ENCODE data around the gene SNX32.
A peak's percentile ranks its signal among the peaks of the same experiment; 100 is the strongest.
"Not testable (repeated sequence)": the region's sequence is repeated elsewhere in the genome, so short reads cannot be mapped to it uniquely, and the experiment has no call there.

Gene SNX32

DNA sequence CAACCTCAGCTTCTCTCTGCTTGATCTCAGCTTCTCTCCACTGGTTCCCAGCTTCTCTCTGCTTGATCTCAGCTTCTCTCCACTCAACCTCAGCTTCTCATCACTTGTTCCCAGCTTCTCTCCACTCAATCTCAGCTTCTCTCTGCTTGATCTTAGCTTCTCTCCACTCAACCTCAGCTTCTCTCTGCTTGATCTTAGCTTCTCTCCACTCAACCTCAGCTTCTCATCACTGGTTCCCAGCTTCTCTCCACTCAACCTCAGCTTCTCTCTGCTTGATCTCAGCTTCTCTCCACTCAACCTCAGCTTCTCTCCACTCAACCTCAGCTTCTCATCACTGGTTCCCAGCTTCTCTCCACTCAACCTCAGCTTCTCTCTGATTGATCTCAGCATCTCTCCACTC is 1.5 kb upstream of the SNX32 start:
- peaks cover 11% of the 10 kb centered on the region for H3K27me3 ChIP-seq (ENCODE audit: control insufficient read depth, insufficient read depth, low read length, poor library complexity, severe bottlenecking)
- not testable (repeated sequence) for H3K36me3 ChIP-seq (ENCODE audit: control insufficient read depth, insufficient read depth, low read length); H3K4me3 ChIP-seq (ENCODE audit: insufficient read depth, low read depth, low read length); H3K4me1 ChIP-seq (ENCODE audit: control insufficient read depth, insufficient read depth, low read length); H3K9me3 ChIP-seq (ENCODE audit: control insufficient read depth, low read length); H3K27ac ChIP-seq (ENCODE audit: insufficient read depth, low read depth, low read length, poor library complexity, severe bottlenecking)

DNA sequence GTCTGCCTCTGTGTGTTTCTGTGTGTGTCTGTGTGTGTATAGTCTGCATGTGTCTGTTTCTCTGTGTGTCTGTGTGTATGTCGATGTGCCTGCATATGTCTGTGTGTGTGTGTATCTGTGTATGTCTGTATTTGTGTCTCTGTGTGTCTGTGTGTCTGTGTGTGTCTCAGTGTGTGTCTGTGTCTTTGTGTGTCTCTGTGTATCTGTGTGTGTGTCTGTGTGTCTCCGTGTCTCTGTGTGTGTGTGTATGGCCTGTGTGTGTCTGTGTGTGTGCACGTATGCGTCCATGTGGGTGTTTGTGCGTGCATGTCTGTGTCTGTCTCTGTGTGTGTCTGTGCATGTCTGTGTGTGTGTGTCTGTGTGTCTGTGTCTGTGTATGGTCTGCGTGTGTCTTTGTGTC is 439 bp downstream of the SNX32 start:
- no peaks in the 10 kb centered on the region for H3K36me3 ChIP-seq (ENCODE audit: control insufficient read depth, insufficient read depth, low read length)
- peak overlapping the region; percentile 64 for H3K4me3 ChIP-seq (ENCODE audit: insufficient read depth, low read depth, low read length)
- H3K4me1 ChIP-seq (ENCODE audit: control insufficient read depth, insufficient read depth, low read length) = peaks cover 9% of the 10 kb centered on the region
- H3K27me3 ChIP-seq (ENCODE audit: control insufficient read depth, insufficient read depth, low read length, poor library complexity, severe bottlenecking) = peaks cover 11% of the 10 kb centered on the region
- WGBS, 2 experiments = 66 to 67% methylated on average over 6 of the region's 6 CpGs
- H3K9me3 ChIP-seq (ENCODE audit: control insufficient read depth, low read length) = no peaks in the 10 kb centered on the region
- H3K27ac ChIP-seq (ENCODE audit: insufficient read depth, low read depth, low read length, poor library complexity, severe bottlenecking) = no peak overlapping the region

DNA sequence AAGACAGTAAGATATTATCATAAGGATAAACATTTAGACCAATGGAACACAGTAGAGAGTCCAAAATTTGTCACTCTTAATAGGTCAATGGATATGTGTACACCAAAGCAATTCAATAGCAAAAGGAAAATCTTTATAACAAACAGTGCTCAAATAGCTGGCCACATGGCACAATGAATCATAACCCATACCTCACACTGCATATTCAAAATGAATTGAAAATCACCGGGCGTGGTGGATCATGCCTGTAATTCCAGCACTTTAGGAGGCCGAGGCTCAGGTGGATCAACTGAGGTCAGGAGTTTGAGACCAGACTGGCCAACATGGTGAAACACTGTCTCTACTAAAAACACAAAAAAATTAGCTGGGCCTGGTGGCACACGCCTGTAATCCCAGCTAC is 8.4 kb downstream of the SNX32 start:
- Histone ChIP-seq H3K4me1 (ENCODE audit: control insufficient read depth, insufficient read depth, low read length) (no peaks in the 10 kb centered on the region), H3K27me3 (ENCODE audit: control insufficient read depth, insufficient read depth, low read length, poor library complexity, severe bottlenecking) (no peaks in the 10 kb centered on the region), H3K27ac (ENCODE audit: insufficient read depth, low read depth, low read length, poor library complexity, severe bottlenecking) (no peak overlapping the region), H3K36me3 (ENCODE audit: control insufficient read depth, insufficient read depth, low read length) (no peaks in the 10 kb centered on the region), H3K9me3 (ENCODE audit: control insufficient read depth, low read length) (no peaks in the 10 kb centered on the region), H3K4me3 (ENCODE audit: insufficient read depth, low read depth, low read length) (no peak overlapping the region)
- 90 to 95% methylated on average over 4 of the region's 4 CpGs for WGBS, 2 experiments

DNA sequence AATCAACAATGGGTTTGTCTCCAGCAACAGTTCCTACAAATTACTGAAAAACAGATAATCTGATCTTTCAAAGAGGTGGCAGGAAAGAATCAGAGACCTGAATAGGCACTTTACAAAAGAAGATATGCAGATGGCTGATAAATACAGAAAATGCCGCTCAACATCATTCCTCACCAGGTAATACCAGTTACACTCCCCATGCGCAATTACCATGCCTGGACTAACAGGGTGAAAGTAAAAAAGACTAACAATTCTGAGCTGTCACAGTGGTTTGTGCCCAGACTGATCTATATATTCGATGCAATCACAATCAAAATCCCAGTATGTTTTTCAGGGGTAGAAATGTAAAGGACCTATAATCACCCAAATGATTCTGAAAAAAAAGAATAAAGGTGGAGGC is 10.0 kb downstream of the SNX32 start:
- no peak overlapping the region for H3K27ac ChIP-seq (ENCODE audit: insufficient read depth, low read depth, low read length, poor library complexity, severe bottlenecking)
- no peak overlapping the region for H3K4me3 ChIP-seq (ENCODE audit: insufficient read depth, low read depth, low read length)
- 89 to 92% methylated on average over 3 of the region's 3 CpGs for WGBS, 2 experiments
- no peaks in the 10 kb centered on the region for H3K36me3 ChIP-seq (ENCODE audit: control insufficient read depth, insufficient read depth, low read length)
- no peaks in the 10 kb centered on the region for H3K27me3 ChIP-seq (ENCODE audit: control insufficient read depth, insufficient read depth, low read length, poor library complexity, severe bottlenecking)
- H3K9me3 ChIP-seq (ENCODE audit: control insufficient read depth, low read length) = no peaks in the 10 kb centered on the region
- no peaks in the 10 kb centered on the region for H3K4me1 ChIP-seq (ENCODE audit: control insufficient read depth, insufficient read depth, low read length)

DNA sequence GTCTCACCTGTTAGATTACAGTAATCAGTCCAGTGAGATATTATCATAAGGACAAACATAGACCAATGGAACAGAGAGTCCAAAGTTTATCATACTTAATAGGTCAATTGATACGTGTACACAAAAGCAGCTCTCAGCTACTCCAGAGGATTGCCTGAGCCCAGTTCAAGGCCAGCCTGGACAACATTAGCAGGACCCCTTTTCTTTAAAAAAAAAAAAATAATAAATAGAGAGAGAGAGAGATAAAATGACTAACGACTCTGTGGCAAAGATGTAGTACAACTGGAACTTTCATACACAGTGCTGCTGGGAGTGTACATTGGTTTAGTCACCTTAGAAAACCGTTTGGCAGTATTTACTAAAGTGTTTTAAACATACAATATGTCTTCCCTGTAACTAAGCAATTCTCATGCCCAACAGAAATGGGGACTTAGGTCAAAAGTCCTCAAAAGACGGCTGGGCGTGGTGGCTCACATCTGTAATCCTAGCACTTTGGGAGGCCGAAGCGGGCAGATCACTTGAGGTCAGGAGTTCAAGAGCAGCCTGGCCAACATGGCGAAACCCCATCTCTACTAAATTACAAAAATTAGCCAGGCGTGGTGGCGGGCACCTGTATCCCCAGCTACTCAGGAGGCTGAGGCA is 10.6 kb downstream of the SNX32 start:
- H3K27me3 ChIP-seq (ENCODE audit: control insufficient read depth, insufficient read depth, low read length, poor library complexity, severe bottlenecking) = no peaks in the 10 kb centered on the region
- 90 to 93% methylated on average over 10 of the region's 10 CpGs for WGBS, 2 experiments
- H3K27ac ChIP-seq (ENCODE audit: insufficient read depth, low read depth, low read length, poor library complexity, severe bottlenecking) = no peak overlapping the region
- H3K36me3 ChIP-seq (ENCODE audit: control insufficient read depth, insufficient read depth, low read length) = no peaks in the 10 kb centered on the region
- H3K4me3 ChIP-seq (ENCODE audit: insufficient read depth, low read depth, low read length) = no peak overlapping the region
- no peaks in the 10 kb centered on the region for H3K9me3 ChIP-seq (ENCODE audit: control insufficient read depth, low read length)
- H3K4me1 ChIP-seq (ENCODE audit: control insufficient read depth, insufficient read depth, low read length) = no peaks in the 10 kb centered on the region

DNA sequence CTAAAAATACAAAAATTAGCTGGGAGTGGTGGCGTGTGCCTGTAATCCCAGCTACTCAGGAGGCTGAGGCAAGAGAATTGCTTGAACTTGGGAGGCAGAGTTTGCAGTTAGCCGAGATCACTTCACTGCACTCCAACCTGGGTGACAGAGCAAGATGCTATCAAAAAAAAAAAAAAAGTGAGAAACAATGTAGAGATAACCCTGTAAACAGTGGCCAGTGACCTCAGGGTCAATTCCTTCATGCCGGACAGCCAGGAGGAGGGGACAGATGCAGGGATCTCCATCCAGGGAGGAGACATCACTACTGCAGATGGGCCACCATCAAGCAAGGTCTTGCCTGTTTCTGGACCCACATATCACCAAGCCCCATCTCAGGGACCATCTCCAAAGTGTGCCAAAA is 14.0 kb downstream of the SNX32 start:
- Histone ChIP-seq H3K4me3 (ENCODE audit: insufficient read depth, low read depth, low read length) (no peak overlapping the region), H3K36me3 (ENCODE audit: control insufficient read depth, insufficient read depth, low read length) (peaks cover 10% of the 10 kb centered on the region), H3K27me3 (ENCODE audit: control insufficient read depth, insufficient read depth, low read length, poor library complexity, severe bottlenecking) (no peaks in the 10 kb centered on the region), H3K4me1 (ENCODE audit: control insufficient read depth, insufficient read depth, low read length) (no peaks in the 10 kb centered on the region), H3K27ac (ENCODE audit: insufficient read depth, low read depth, low read length, poor library complexity, severe bottlenecking) (no peak overlapping the region), H3K9me3 (ENCODE audit: control insufficient read depth, low read length) (no peaks in the 10 kb centered on the region)
- WGBS, 2 experiments = 86 to 88% methylated on average over 3 of the region's 3 CpGs

DNA sequence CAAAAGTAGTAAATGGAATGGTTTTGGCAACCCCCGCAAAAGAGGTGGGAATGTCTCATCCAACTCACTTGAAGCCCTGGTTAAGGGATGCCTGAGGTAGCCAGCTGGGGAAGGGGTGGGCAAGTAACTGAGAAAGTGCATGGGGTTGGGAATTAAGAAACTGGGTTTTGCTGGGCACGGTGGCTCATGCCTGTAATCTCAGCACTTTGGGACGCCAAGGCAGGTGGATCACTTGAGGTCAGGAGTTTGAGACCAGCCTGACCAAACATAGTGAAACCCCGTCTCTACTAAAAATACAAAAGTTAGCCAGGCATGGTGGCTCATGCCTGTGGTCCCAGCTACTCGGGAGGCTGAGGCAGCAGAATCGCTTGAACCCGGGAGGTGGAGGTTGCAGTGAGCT is 14.9 kb downstream of the SNX32 start:
- 76 to 77% methylated on average over 7 of the region's 7 CpGs for WGBS, 2 experiments
- peaks cover 16% of the 10 kb centered on the region for H3K36me3 ChIP-seq (ENCODE audit: control insufficient read depth, insufficient read depth, low read length)
- H3K4me1 ChIP-seq (ENCODE audit: control insufficient read depth, insufficient read depth, low read length); H3K4me3 ChIP-seq (ENCODE audit: insufficient read depth, low read depth, low read length); H3K27me3 ChIP-seq (ENCODE audit: control insufficient read depth, insufficient read depth, low read length, poor library complexity, severe bottlenecking); H3K27ac ChIP-seq (ENCODE audit: insufficient read depth, low read depth, low read length, poor library complexity, severe bottlenecking); H3K9me3 ChIP-seq (ENCODE audit: control insufficient read depth, low read length): not testable (repeated sequence)

DNA sequence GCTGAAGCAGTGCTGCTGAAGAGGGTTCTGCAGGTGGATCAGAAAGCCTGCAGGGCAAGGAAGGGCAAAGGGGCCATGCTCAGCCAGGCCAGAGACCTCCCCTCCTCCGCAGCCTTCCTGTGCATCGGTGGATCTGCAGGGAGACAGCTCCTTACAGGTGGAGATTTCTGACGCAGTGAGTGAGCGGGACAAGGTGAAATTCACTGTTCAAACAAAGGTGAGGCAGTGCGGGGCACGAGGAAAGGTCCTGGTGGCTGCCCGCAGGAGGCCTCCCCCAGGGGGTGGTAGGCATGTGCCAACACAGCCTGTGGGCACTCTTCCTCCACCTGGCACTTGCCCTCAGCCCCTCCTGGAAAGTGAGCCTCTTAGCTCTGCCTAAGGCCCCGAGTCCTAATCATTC is 15.6 kb downstream of the SNX32 start:
- H3K9me3 ChIP-seq (ENCODE audit: control insufficient read depth, low read length) = no peaks in the 10 kb centered on the region
- H3K27me3 ChIP-seq (ENCODE audit: control insufficient read depth, insufficient read depth, low read length, poor library complexity, severe bottlenecking) = no peaks in the 10 kb centered on the region
- no peak overlapping the region for H3K27ac ChIP-seq (ENCODE audit: insufficient read depth, low read depth, low read length, poor library complexity, severe bottlenecking)
- H3K4me3 ChIP-seq (ENCODE audit: insufficient read depth, low read depth, low read length) = no peak overlapping the region
- 82 to 83% methylated on average over 8 of the region's 8 CpGs for WGBS, 2 experiments
- peaks cover 23% of the 10 kb centered on the region for H3K36me3 ChIP-seq (ENCODE audit: control insufficient read depth, insufficient read depth, low read length)
- no peaks in the 10 kb centered on the region for H3K4me1 ChIP-seq (ENCODE audit: control insufficient read depth, insufficient read depth, low read length)

DNA sequence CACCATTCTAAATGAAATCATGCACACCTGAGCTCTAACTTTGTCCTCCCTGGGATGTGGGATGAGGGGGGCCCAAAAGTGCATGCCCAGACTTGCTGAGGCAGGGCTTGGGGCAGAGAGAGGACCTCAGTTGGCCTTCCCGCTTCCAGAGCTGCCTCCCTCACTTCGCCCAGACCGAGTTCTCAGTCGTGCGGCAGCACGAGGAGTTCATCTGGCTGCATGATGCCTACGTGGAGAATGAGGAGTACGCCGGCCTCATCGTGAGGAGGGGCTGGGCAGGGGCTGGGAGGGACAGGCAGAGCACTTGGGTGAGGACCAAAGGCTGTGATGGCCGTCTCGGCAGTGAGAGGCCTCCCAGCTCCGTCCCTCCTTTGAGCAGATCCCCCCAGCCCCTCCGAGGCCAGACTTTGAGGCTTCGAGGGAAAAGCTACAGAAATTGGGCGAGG is 16.0 kb downstream of the SNX32 start:
- Histone ChIP-seq H3K4me3 (ENCODE audit: insufficient read depth, low read depth, low read length) (no peak overlapping the region), H3K27me3 (ENCODE audit: control insufficient read depth, insufficient read depth, low read length, poor library complexity, severe bottlenecking) (no peaks in the 10 kb centered on the region)

DNA sequence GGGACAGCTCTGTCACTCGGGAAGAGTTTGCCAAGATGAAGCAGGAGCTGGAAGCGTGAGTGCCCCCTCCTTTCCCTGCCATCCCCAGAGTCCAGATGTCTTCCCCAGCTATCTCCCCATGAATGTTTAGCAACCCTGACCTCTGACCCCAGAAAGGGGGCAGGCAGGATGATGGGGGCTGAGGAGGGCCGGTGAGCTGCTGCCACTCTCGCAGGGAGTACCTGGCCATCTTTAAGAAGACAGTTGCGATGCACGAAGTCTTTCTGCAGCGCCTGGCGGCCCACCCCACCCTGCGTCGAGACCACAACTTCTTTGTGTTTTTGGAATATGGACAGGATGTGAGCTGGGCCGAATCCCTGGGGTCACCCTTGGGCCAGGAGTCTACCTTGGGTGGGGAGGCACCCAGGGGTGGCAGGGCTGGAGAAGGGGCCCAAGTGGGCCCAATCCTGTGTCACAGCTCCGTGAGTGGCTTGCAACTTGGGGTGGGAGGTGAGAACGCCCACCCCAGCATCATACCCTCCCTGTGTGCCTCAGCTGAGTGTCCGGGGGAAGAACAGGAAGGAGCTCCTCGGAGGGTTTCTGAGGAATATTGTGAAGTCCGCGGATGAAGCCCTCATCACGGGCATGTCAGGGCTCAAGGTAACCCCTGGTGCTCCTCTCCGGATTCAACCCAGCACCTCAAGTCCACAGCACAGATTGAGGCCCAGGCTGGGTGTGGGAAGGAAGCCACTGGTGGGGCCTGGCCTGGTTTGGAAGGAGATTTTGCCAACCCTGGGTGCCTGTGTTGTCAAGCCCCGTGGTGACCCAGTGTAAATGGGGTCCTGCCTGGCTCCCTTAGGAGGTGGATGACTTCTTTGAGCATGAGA is 16.7 kb downstream of the SNX32 start:
- WGBS, 2 experiments = 91% methylated on average over 20 of the region's 20 CpGs

More for the DNA sequence above, 16.0 kb downstream of the SNX32 start:
- Histone ChIP-seq H3K4me1 (ENCODE audit: control insufficient read depth, insufficient read depth, low read length) (no peaks in the 10 kb centered on the region), H3K27ac (ENCODE audit: insufficient read depth, low read depth, low read length, poor library complexity, severe bottlenecking) (no peak overlapping the region), H3K36me3 (ENCODE audit: control insufficient read depth, insufficient read depth, low read length) (peaks cover 28% of the 10 kb centered on the region), H3K9me3 (ENCODE audit: control insufficient read depth, low read length) (no peaks in the 10 kb centered on the region)
- WGBS, 2 experiments = 76% methylated on average over 16 of the region's 16 CpGs

More for the DNA sequence above, 16.7 kb downstream of the SNX32 start:
- Histone ChIP-seq H3K9me3 (ENCODE audit: control insufficient read depth, low read length) (no peaks in the 10 kb centered on the region), H3K4me3 (ENCODE audit: insufficient read depth, low read depth, low read length) (no peak overlapping the region), H3K27ac (ENCODE audit: insufficient read depth, low read depth, low read length, poor library complexity, severe bottlenecking) (no peak overlapping the region), H3K27me3 (ENCODE audit: control insufficient read depth, insufficient read depth, low read length, poor library complexity, severe bottlenecking) (no peaks in the 10 kb centered on the region), H3K36me3 (ENCODE audit: control insufficient read depth, insufficient read depth, low read length) (peaks cover 34% of the 10 kb centered on the region), H3K4me1 (ENCODE audit: control insufficient read depth, insufficient read depth, low read length) (no peaks in the 10 kb centered on the region)

Data from ectodermal cell (in vitro differentiated cells).